Adrenal gland (tissue), 12 donors: ENCODE data around the gene SLC35F2. TPM values are rescaled to one million over a fixed set of nuclear protein-coding genes. Genes with fewer than 3 reads are reported as not detected.

Experiments
- DNase-seq, 7 donors: peaks; one replicate each; pipeline ENCODE4 v3.0.0-alpha.2; 2019 to 2020
- H3K27ac ChIP-seq, 5 donors: fragments of 200-600 bp; sonication (generic) in 4 of 5; 1 replicate in 3 of 5; 2 replicates in 2 of 5; pipeline versions ENCODE4 v1.5.1 to v1.8.0; 2016 to 2020; ENCODE audit warnings: mild to moderate bottlenecking in 1 of 5
- H3K27me3 ChIP-seq: fragments of 200-600 bp; 2 replicates; pipeline ENCODE4 v1.8.0; 2021
- H3K36me3 ChIP-seq, 2 donors: fragments of 200-600 bp; replicated peaks in 1 of 2; 1 replicate in 1 of 2; 2 replicates in 1 of 2; pipeline versions ENCODE4 v1.5.1 to v1.8.0; 2018 to 2022
- H3K4me1 ChIP-seq, 2 donors: fragments of 200-600 bp; replicated peaks in 1 of 2; 1 replicate in 1 of 2; 2 replicates in 1 of 2; pipeline versions ENCODE4 v1.5.1 to v1.8.0; 2018 to 2021
- H3K4me3 ChIP-seq, 4 donors: fragments of 200-600 bp; sonication (generic) in 3 of 4; one replicate each; pipeline ENCODE4 v1.5.1; 2016 to 2018
- H3K9me3 ChIP-seq, 3 donors: fragments of 200-600 bp; sonication (generic) in 1 of 3; replicated peaks in 1 of 3; 1 replicate in 2 of 3; 2 replicates in 1 of 3; pipeline versions ENCODE4 v1.5.1 to v1.8.0; 2016 to 2021
- CTCF ChIP-seq, 6 experiments: fragments of 450-650 bp in 4 of 6; fragments of 200-600 bp in 2 of 6; sonication (generic) in 1 of 6; IDR thresholded peaks; 1 replicate in 5 of 6; 2 replicates in 1 of 6; pipeline versions ENCODE4 v1.5.1 to v1.8.0; 2016 to 2021; ENCODE audit warnings: antibody characterized with exemption in 6 of 6, mild to moderate bottlenecking in 2 of 6, moderate library complexity in 1 of 6
- POLR2A ChIP-seq, 2 donors: fragments of 450-650 bp; IDR thresholded peaks; one replicate each; pipeline ENCODE4 v1.6.1; 2017; ENCODE audit warnings: antibody characterized with exemption in 2 of 2, mild to moderate bottlenecking in 2 of 2, moderate library complexity in 1 of 2
- WGBS, 4 donors: extraction: QIAGEN DNeasy Blood & Tissue Kit in 2 of 4; methylation state at CpG; one replicate each; pipeline versions ENCODE4 v1.1.5 to v1.1.7; 2013 to 2017; 5-methylcytosine and 5-hydroxymethylcytosine counted together
- intact Hi-C, 2 donors: fragments of 100-400 bp; cut with DNase I; formaldehyde crosslinking; loops; one replicate each; pipeline versions ENCODE4 v1.14.1 to v1.15.0; 2022 to 2023
- polyA plus RNA-seq, 3 donors: library from polyadenylated mRNA; stranded (reverse); fragments of 200-250 nt in 2 of 3; fragments of 350-450 nt in 1 of 3; fragmentation: Illumina TruSeq in 1 of 3; extraction: RNeasy Lipid Tissue Mini Kit (QIAGEN cat#74804) in 1 of 3; gene quantifications; one replicate each; pipeline ENCODE4 v1.2.3, GENCODE V29; 2013 to 2014
- total RNA-seq, 9 donors: library from RNA; depleted of rRNA in 4 of 9; stranded (reverse); fragments of >200 nt in 4 of 9; fragments of 120-200 nt in 1 of 9; fragmentation: NEBNext Ultra II Directional in 1 of 9; extraction: Animal tissue kit (Norgen Biotek cat#: 25700) in 1 of 9; gene quantifications; one replicate each; pipeline versions ENCODE4 v1.1.0 to v1.2.4, GENCODE V29; 2013 to 2023
- donor health status: healthy with polysubstance abuse.
- donor health status: Bipolar disorder and iron deficiency.
- donor health status: DM: yes; HTN: yes; CAD: no.
- donor health status: DM: no; HTN: no; CAD: no.
- donor health status: DM: no; HTN: no; CAD: no.
- donor health status: DM: yes; HTN: yes; CAD: no.

SLC35F2 gene
- total and polyA plus RNA-seq, 12 donors, result 0.33 to 6.3 (median 1.6) TPM

DNA sequence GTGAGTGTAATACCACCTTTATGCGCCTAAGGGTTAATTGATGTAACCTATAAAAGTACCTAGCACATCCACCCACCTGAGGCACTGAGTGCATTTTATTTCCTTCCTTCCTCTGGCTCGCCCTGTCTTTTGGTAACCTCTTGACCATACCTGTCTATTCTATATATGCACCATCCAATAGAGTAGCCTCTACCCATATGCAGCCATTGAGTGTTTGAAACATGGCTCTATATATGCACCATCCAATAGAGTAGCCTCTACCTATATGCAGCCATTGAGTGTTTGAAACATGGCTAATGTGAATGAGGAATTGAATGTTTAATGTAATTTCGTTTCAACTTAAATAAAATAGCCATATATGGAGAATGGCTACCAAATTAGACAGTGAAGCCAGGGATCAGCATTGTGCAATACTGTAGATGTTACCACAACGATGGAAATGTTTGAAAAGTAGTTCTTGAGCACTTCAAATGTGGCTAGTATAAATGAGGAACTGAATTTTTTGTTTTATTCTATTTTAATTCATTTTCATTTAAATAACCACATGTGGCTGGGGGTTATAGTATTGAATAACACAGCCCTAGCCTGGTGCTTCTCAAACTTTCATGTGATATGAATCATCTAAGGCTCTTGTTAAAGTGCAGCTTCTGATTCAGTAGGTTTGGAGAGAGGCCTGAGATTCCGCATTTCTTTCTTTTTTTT is 33.8 kb downstream of the SLC35F2 start:
- Histone ChIP-seq H3K36me3 (no peaks in the 10 kb centered on the region), H3K4me1 (no peaks in the 10 kb centered on the region), H3K4me3 (no peak overlapping the region), H3K9me3 (no peaks in the 10 kb centered on the region), H3K27ac (no peak overlapping the region), H3K27me3 (no peaks in the 10 kb centered on the region)
- TF ChIP-seq POLR2A (IDR thresholded peaks at IDR 0.05) (no peak), CTCF (IDR thresholded peaks at IDR 0.05) (no peak)
- no peak for DNase-seq
- intact Hi-C loops, result no loop called here
- 68 to 78% (median 74%) methylated on average over 5 of the region's 5 CpGs for WGBS, 4 donors

DNA sequence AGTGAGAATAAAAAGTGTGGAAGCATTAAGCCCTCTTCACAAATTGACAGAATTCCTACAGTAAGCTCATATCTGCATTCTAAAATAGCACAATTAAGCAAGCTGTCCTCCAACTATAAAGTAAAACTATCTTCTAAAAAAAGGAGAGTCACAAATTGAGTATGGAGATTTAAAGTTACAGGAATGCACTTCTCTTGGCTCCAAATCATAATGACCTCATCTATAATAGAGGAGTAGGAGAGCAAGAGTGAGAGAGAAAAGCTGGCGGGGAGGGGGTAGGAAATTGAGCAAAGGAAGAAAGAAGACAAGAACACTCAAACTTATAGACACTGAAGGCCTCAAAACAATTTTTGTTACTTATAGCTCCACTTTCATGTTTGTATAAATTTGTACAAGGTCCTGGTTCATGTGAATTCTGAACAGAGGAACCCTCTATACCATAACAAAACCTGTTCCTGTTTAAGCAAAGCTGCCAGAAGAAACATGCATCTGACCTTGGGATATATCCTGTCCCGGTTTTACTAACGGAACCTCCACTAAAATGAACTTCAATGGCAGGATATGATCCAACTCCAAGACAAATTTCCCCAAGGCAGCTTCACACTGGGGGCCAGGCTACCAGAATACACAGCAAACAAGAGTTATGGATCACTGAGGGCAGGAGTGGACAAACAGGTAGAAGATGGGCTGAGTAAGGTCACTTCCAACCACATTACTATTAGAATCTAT is 37.2 kb downstream of the SLC35F2 start:
- intact Hi-C loops, result no loop called here
- Histone ChIP-seq H3K9me3 (no peaks in the 10 kb centered on the region), H3K4me3 (no peak overlapping the region), H3K27me3 (no peaks in the 10 kb centered on the region), H3K36me3 (no peaks in the 10 kb centered on the region), H3K4me1 (no peaks in the 10 kb centered on the region), H3K27ac (no peak overlapping the region)
- no peak for TF ChIP-seq POLR2A (IDR thresholded peaks at IDR 0.05)
- no peak for TF ChIP-seq CTCF (IDR thresholded peaks at IDR 0.05)
- DNase-seq, result no peak
- WGBS, 4 donors, result 32 to 46% (median 37%) methylated on average over 3 of the region's 3 CpGs

- WGBS, 4 donors, result 69 to 78% (median 73%) methylated on average over 5 of the region's 5 CpGs
- no peaks in the 10 kb centered on the region for H3K4me1 ChIP-seq
- TF ChIP-seq POLR2A (IDR thresholded peaks at IDR 0.05) (no peak), CTCF (IDR thresholded peaks at IDR 0.05) (no peak)
- no peak overlapping the region for H3K27ac ChIP-seq
- intact Hi-C loops, result no loop called here
- H3K4me3 ChIP-seq, result no peak overlapping the region
- H3K36me3 ChIP-seq, result no peaks in the 10 kb centered on the region
- no peaks in the 10 kb centered on the region for H3K27me3 ChIP-seq
- H3K9me3 ChIP-seq, result no peaks in the 10 kb centered on the region
- DNase-seq, result no peak
Measured at GRCh38 chr11:107819361-107820014, 39.1 kb downstream of the SLC35F2 start.

GRCh38 chr11:107818491-107818890 is 40.1 kb downstream of the SLC35F2 start:
- no peak overlapping the region for H3K27ac ChIP-seq
- no peak for DNase-seq
- intact Hi-C loops, result no loop called here
- H3K27me3 ChIP-seq, result no peaks in the 10 kb centered on the region
- H3K36me3 ChIP-seq, result no peaks in the 10 kb centered on the region
- H3K4me1 ChIP-seq, result no peaks in the 10 kb centered on the region
- no peak overlapping the region for H3K4me3 ChIP-seq
- H3K9me3 ChIP-seq, result no peaks in the 10 kb centered on the region
- TF ChIP-seq POLR2A (IDR thresholded peaks at IDR 0.05) (no peak), CTCF (IDR thresholded peaks at IDR 0.05) (no peak)
- 87 to 98% (median 93%) methylated on average over 3 of the region's 3 CpGs for WGBS, 4 donors
